ENCODE data around the gene MICU1. TPM values are rescaled to one million over a fixed set of nuclear protein-coding genes. Genes with fewer than 3 reads are reported as not detected.

The MICU1 gene
- polyA plus RNA-seq, 1 of the 3 experiments (the other 2 are of a cell fraction), result 24.6 TPM

DNA sequence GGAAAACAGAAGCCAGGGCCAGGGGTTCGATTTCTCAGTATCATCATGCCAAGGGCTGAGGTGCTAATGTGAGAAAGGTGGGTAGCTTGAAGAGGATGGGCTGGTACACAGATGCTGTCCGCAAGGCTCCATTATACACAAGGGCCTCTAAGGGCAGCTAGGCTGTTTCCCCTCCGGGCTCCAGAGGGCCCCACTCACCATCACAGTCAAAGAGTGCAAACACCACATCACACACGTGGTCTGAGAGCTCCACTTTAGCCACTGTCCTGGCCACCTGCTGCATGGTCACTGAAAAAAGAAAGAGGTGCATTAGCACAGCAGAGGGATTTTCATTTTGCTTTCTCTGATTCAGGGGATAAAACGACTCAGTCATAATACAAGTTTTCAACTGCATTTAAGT, 250.3 kb downstream of the MICU1 start (continued):
- TF ChIP-seq, protein P1, sequence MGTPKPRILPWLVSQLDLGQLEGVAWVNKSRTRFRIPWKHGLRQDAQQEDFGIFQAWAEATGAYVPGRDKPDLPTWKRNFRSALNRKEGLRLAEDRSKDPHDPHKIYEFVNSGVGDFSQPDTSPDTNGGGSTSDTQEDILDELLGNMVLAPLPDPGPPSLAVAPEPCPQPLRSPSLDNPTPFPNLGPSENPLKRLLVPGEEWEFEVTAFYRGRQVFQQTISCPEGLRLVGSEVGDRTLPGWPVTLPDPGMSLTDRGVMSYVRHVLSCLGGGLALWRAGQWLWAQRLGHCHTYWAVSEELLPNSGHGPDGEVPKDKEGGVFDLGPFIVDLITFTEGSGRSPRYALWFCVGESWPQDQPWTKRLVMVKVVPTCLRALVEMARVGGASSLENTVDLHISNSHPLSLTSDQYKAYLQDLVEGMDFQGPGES (IDR thresholded peaks at IDR 0.05; ENCODE audit: low read depth, low read length), result no peak

DNA sequence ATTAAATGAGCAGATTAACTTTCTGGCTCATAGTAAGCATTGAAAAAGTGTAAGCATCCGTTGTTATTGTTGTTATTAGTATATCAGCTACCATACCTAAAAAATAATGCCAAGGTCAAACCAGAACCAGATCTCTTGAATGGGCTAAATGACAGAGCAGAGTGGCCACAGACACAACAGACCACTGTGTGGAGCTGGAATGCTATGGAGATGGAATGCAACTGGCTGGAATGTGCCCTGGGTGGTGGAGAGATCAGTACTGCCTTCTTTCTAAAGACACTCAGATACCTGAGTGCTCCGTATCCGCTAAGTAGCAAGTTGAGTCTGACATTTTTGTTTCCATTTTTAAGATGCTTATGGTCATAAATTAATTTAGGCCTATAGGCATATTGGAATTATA, 250.7 kb downstream of the MICU1 start:
- H3K9me2 ChIP-seq, result no peaks in the 10 kb centered on the region
- H3K4me2 ChIP-seq, result no peak overlapping the region
- no peak for TF ChIP-seq RCOR1 (IDR thresholded peaks at IDR 0.05; ENCODE audit: low read length)
- TF ChIP-seq, protein P2, sequence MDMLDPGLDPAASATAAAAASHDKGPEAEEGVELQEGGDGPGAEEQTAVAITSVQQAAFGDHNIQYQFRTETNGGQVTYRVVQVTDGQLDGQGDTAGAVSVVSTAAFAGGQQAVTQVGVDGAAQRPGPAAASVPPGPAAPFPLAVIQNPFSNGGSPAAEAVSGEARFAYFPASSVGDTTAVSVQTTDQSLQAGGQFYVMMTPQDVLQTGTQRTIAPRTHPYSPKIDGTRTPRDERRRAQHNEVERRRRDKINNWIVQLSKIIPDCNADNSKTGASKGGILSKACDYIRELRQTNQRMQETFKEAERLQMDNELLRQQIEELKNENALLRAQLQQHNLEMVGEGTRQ (IDR thresholded peaks at IDR 0.05; ENCODE audit: borderline replicate concordance, low read depth, low read length), result no peak
- TF ChIP-seq RAD21 (IDR thresholded peaks at IDR 0.05; ENCODE audit: low read length), result peak; percentile 38; the same call in 1 of the 2 replicates
- TF ChIP-seq SMC3 (IDR thresholded peaks at IDR 0.05; ENCODE audit: low read depth, low read length), result peak; percentile 30; the same call in 1 of the 2 replicates
- no peak overlapping the region for H3K27ac ChIP-seq (ENCODE audit: low read depth in 2 of 2, low read length in 1 of 2)
- no peaks in the 10 kb centered on the region for H3F3A ChIP-seq (replicated peaks; ENCODE audit: insufficient read depth)
- ChIA-PET CTCF (interaction anchor here (0.5 to 1.7 kb wide), 6 partner anchors 9 to 1613 kb away, joined by 3 to 5 read pairs (median 4); no protein-coding TSS in a partner anchor), POLR2A (interaction anchor here (0.6 kb wide), 1 partner anchor 160 kb away, joined by 3 read pairs; no protein-coding TSS in a partner anchor)
- H3K4me1 ChIP-seq (ENCODE audit: control insufficient read depth in 1 of 2, insufficient read depth in 2 of 2, low read depth in 1 of 2, low read length in 1 of 2), result no peaks in the 10 kb centered on the region
- no peaks in the 10 kb centered on the region for H4K20me1 ChIP-seq (ENCODE audit: insufficient read depth)
- 97% methylated on average over 3 of the region's 3 CpGs for WGBS (ENCODE audit: low lambda C conversion rate)
- no peak overlapping the region for H3K4me3 ChIP-seq (ENCODE audit: low read depth in 2 of 2, low read length in 1 of 2)
- H3K9ac ChIP-seq, result no peak overlapping the region
- no peaks in the 10 kb centered on the region for H3K36me3 ChIP-seq (replicated peaks in 1 of 2; ENCODE audit: control insufficient read depth in 1 of 2, insufficient read depth in 2 of 2, low read length in 1 of 2)
- no peaks in the 10 kb centered on the region for H3K27me3 ChIP-seq (ENCODE audit: insufficient read depth)
- no peaks in the 10 kb centered on the region for H3K9me3 ChIP-seq
- no peaks in the 10 kb centered on the region for H3K79me2 ChIP-seq (ENCODE audit: insufficient read depth)
- no peak for DNase-seq
- H2AFZ ChIP-seq (ENCODE audit: low read depth), result no peak overlapping the region

DNA sequence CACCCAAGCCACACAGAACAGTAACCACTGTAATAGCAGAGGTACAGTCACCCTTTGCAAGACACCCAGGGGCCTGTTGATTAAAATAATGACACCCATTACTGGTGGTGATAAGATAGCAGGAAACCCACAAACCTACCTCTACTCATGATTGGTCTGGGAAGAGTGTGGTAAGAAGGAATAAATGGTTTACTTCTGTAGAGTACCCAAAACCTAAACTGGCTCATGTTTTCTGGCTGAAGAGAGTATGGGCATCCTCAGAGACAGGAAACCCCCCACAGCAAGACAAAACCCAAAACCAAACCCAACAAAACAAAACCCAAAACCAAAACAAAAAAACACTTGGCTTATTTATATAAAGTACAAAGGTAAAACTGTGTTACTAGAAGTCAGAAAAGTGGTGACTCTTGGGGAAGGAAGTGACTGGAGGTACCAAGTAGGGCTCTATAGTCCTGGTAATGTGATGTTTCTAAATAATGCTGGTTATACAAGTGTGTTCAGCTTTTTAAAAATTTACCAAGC, 255.6 kb downstream of the MICU1 start:
- Histone ChIP-seq H4K20me1 (ENCODE audit: insufficient read depth) (no peaks in the 10 kb centered on the region), H3K9me2 (no peaks in the 10 kb centered on the region), H3K27me3 (ENCODE audit: insufficient read depth) (no peaks in the 10 kb centered on the region), H3F3A (replicated peaks; ENCODE audit: insufficient read depth) (no peaks in the 10 kb centered on the region), H3K4me3 (ENCODE audit: low read depth in 2 of 2, low read length in 1 of 2) (no peak overlapping the region), H3K4me1 (ENCODE audit: control insufficient read depth in 1 of 2, insufficient read depth in 2 of 2, low read depth in 1 of 2, low read length in 1 of 2) (no peaks in the 10 kb centered on the region), H3K4me2 (no peak overlapping the region), H3K79me2 (ENCODE audit: insufficient read depth) (no peaks in the 10 kb centered on the region), H3K9me3 (no peaks in the 10 kb centered on the region), H3K9ac (no peak overlapping the region), H3K27ac (ENCODE audit: low read depth in 2 of 2, low read length in 1 of 2) (no peak overlapping the region), H2AFZ (ENCODE audit: low read depth) (no peak overlapping the region), H3K36me3 (replicated peaks in 1 of 2; ENCODE audit: control insufficient read depth in 1 of 2, insufficient read depth in 2 of 2, low read length in 1 of 2) (no peaks in the 10 kb centered on the region)
- no peak for TF ChIP-seq EZH2phosphoT487 (IDR thresholded peaks at IDR 0.05; ENCODE audit: borderline replicate concordance, low read depth)
- no peak for DNase-seq
- POLR2A ChIA-PET, result no interaction called here
- CTCF ChIA-PET, result interaction anchor here (1.0 kb wide), 1 partner anchor 464 kb away, joined by 3 read pairs; no protein-coding TSS in a partner anchor
